Endothelial cell of umbilical vein (primary cell): ENCODE data around the gene KSR1.

Source experiments
- CTCF ChIP-seq, 2 donors: IDR thresholded peaks; 1 replicate in 1 of 2; 2 replicates in 1 of 2; pipeline ENCODE4 v1.5.1; 2011; ENCODE audit warnings: low read length in 2 of 2, mild to moderate bottlenecking in 2 of 2, moderate library complexity in 2 of 2, control low read depth in 1 of 2, inconsistent platforms in 1 of 2, low read depth in 1 of 2; ENCODE audit not compliant: insufficient read depth in 1 of 2; ENCODE audit errors: extremely low read depth in 1 of 2
- POLR2A ChIP-seq: IDR thresholded peaks from 2 replicates; pipeline ENCODE4 v1.6.1; 2012; ENCODE audit warnings: low read depth, mild to moderate bottlenecking, control low read depth, low read length
- POLR2AphosphoS5 ChIP-seq: IDR thresholded peaks from 2 replicates; pipeline ENCODE4 v1.6.1; 2012; ENCODE audit warnings: low read depth, mild to moderate bottlenecking, control low read depth, low read length, moderate library complexity; ENCODE audit not compliant: insufficient read depth
- TF ChIP-seq, protein P1 (sequence below): IDR thresholded peaks from 2 replicates; pipeline ENCODE4 v1.6.1; 2011; ENCODE audit not compliant: insufficient read depth, insufficient read length

DNA sequence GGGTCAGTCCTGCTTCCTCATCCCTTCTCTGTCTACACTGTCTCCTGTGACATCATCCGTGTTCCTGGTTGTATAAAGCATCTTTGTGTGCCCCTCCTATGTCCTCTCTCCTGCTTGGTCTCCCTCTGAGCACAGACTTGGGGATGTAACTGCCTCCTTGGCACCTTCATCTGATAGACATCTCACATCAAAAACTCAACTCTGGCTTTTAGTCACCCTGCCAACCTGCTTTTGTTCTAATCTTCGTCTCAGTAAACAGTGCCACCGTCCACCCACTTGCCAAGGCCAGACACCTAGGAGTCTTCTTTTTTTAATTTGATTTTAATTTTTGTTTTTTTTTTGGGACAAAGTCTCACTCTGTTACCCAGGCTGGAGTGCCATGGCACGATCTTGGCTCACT is 16.9 kb upstream of the KSR1 start:
- TF ChIP-seq POLR2A (no peak), POLR2AphosphoS5 (no peak), CTCF (IDR thresholded peaks at IDR 0.05; ENCODE audit: extremely low read depth in 1 of 2, insufficient read depth in 1 of 2, low read depth in 1 of 2, low read length in 2 of 2) (no peak)
- TF ChIP-seq, protein P1, sequence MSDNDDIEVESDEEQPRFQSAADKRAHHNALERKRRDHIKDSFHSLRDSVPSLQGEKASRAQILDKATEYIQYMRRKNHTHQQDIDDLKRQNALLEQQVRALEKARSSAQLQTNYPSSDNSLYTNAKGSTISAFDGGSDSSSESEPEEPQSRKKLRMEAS, result no peak
